HL-60 (cell line): ENCODE measurements around the gene USP26.
"Not testable (repeated sequence)": the region's sequence is repeated elsewhere in the genome, so short reads cannot be mapped to it uniquely, and the experiment has no call there.

Source experiments
- DNase-seq, 2 experiments: peaks; one replicate each; pipeline ENCODE4 v3.0.0-alpha.2; 2010 to 2020; ENCODE audit warnings: low read depth in 1 of 2, low spot score in 1 of 2
- H3K27ac ChIP-seq: fragments of 250-450 bp; sonication (Bioruptor Pico); replicated peaks from 2 replicates; pipeline ENCODE4 v1.5.1; 2020; ENCODE audit warnings: mild to moderate bottlenecking, moderate library complexity
- H3K27me3 ChIP-seq: fragments of 250-450 bp; sonication (Bioruptor Pico); 2 replicates; pipeline ENCODE4 v1.5.1; 2021; ENCODE audit warnings: mild to moderate bottlenecking, moderate library complexity; ENCODE audit not compliant: insufficient read depth, poor library complexity, severe bottlenecking
- H3K4me3 ChIP-seq: replicated peaks from 2 replicates; pipeline ENCODE4 v1.5.1; 2011; ENCODE audit warnings: mild to moderate bottlenecking, control low read depth, low read length; ENCODE audit not compliant: insufficient read depth
- CTCF ChIP-seq: IDR thresholded peaks from one replicate; pipeline ENCODE4 v1.5.1; 2011; ENCODE audit warnings: low read length, control low read depth, inconsistent platforms; ENCODE audit not compliant: insufficient read depth
- GABPA ChIP-seq: IDR thresholded peaks from 2 replicates; pipeline ENCODE4 v1.6.1; 2012; ENCODE audit warnings: low read depth
- POLR2AphosphoS5 ChIP-seq: IDR thresholded peaks from 2 replicates; pipeline ENCODE4 v1.6.1; 2012; ENCODE audit warnings: low read depth
- SPI1 ChIP-seq: IDR thresholded peaks from 2 replicates; pipeline ENCODE4 v1.6.1; 2012; ENCODE audit warnings: low read depth, mild to moderate bottlenecking, borderline replicate concordance
- TF ChIP-seq, protein P1 (sequence below): IDR thresholded peaks from 2 replicates; pipeline ENCODE4 v1.6.1; 2012; ENCODE audit warnings: low read depth; ENCODE audit not compliant: insufficient replicate concordance

USP26 gene

GRCh38 chrX:133046601-133047000 lies 50.3 kb downstream of the USP26 start:
- H3K27ac ChIP-seq: no peak overlapping the region

DNA sequence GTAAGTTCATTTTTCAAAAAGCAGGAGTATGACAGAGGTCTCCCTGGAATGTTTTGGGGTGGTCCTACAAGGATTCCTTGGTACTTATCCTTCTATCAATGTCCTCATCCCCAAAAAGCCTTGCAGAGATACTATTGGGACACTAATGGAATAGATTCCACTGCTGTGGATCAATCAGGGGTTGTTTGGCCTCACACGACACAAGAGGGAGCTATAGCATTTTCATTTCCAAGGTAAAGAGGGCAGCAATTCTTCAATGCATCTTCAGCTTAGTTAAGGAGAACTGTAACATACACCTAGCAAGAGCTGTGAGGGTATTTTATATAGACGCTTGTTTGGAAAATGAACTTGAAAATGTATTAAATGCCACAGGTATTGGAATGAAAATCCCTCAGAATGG lies 50.9 kb downstream of the USP26 start:
- H3K27ac ChIP-seq: no peak overlapping the region
- TF ChIP-seq, protein P1, sequence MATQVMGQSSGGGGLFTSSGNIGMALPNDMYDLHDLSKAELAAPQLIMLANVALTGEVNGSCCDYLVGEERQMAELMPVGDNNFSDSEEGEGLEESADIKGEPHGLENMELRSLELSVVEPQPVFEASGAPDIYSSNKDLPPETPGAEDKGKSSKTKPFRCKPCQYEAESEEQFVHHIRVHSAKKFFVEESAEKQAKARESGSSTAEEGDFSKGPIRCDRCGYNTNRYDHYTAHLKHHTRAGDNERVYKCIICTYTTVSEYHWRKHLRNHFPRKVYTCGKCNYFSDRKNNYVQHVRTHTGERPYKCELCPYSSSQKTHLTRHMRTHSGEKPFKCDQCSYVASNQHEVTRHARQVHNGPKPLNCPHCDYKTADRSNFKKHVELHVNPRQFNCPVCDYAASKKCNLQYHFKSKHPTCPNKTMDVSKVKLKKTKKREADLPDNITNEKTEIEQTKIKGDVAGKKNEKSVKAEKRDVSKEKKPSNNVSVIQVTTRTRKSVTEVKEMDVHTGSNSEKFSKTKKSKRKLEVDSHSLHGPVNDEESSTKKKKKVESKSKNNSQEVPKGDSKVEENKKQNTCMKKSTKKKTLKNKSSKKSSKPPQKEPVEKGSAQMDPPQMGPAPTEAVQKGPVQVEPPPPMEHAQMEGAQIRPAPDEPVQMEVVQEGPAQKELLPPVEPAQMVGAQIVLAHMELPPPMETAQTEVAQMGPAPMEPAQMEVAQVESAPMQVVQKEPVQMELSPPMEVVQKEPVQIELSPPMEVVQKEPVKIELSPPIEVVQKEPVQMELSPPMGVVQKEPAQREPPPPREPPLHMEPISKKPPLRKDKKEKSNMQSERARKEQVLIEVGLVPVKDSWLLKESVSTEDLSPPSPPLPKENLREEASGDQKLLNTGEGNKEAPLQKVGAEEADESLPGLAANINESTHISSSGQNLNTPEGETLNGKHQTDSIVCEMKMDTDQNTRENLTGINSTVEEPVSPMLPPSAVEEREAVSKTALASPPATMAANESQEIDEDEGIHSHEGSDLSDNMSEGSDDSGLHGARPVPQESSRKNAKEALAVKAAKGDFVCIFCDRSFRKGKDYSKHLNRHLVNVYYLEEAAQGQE: no peak
- TF ChIP-seq GABPA (no peak), CTCF (no peak), SPI1 (no peak), POLR2AphosphoS5 (no peak)
- no peaks in the 10 kb centered on the region for H3K27me3 ChIP-seq
- H3K4me3 ChIP-seq: no peak overlapping the region
- no peak for DNase-seq

More at GRCh38 chrX:133046601-133047000, 50.3 kb downstream of the USP26 start:
- TF ChIP-seq GABPA (no peak), CTCF (no peak), SPI1 (no peak), POLR2AphosphoS5 (no peak)
- TF ChIP-seq, protein P1: no peak
- Histone ChIP-seq H3K4me3 (no peak overlapping the region), H3K27me3 (no peaks in the 10 kb centered on the region)
- DNase-seq: no peak

DNA sequence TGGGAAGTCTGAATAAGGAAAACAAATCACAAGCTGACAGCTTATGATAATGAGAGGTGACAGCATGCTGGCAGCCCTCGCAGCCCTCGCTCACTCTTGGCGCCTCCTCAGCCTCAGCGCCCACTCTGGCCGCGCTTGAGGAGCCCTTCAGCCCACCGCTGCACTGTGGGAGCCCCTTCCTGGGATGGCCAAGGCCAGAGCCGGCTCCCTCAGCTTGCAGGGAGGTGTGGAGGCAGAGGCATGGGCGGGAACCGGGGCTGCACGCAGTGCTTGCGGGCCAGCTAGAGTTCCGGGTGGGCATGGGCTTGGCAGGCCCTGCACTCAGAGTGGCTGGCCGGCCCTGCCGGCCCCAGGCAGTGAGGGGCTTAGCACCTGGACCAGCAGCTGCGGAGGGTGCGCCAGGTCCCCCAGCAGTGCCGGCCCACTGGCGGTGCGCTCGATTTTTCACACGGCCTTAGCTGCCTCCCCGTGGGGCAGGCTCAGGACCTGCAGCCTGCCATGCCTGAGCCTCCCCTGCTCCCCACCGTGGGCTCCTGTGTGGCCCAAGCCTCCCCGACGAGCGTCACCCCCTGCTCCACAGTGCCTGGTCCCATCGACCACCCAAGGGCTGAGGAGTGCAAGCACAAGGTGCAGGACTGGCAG lies 52.6 kb downstream of the USP26 start:
- not testable (repeated sequence) for DNase-seq, H3K4me3 ChIP-seq, H3K27ac ChIP-seq, H3K27me3 ChIP-seq

DNA sequence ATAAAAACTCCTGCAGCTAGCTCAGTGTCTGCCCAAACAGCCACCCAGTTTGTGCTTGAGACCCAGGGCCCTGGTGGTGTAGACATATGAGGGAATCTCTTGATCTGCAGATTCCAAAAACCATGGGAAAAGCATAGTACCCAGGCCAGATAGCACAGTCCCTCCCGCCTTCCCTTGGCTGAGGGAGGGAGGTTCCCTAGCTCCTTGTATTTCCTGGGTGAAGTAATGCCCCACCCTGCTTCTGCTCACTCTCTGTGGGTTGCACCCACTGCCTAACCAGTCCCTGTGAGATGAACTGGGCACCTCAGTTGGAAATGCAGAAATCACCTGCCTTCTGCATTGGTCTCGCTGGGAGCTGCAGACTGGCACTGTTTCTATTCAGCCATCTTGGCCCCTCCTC lies 54.6 kb downstream of the USP26 start:
- Histone ChIP-seq H3K27me3 (no peaks in the 10 kb centered on the region), H3K27ac (no peak overlapping the region), H3K4me3 (no peak overlapping the region)
- TF ChIP-seq POLR2AphosphoS5 (no peak), SPI1 (no peak), GABPA (no peak), CTCF (no peak)
- TF ChIP-seq, protein P1: no peak
- DNase-seq: no peak
